SK-N-SH treated with all-trans-retinoic acid at 6 μM for 48 hours (cell line): ENCODE data around the gene MYO9B.
A peak's percentile ranks its signal among the peaks of the same experiment; 100 is the strongest.

ENCODE experiments used
- ATAC-seq: fragments of 200-7000 bp; cut with Tn5 transposase; 3 replicates; pipeline ENCODE4 v1.9.1; 2020; ENCODE audit warnings: mild to moderate bottlenecking, moderate library complexity
- ARNTL ChIP-seq: fragments of 450-650 bp; formaldehyde crosslinking; IDR thresholded peaks from 2 replicates; pipeline ENCODE4 v1.5.0; 2020; ENCODE audit warnings: low read depth, mild to moderate bottlenecking, moderate library complexity, borderline replicate concordance
- BACH2 ChIP-seq: fragments of 250-450 bp; sonication (Bioruptor Pico); IDR thresholded peaks from 2 replicates; pipeline ENCODE4 v1.9.0; 2021; ENCODE audit warnings: mild to moderate bottlenecking, borderline replicate concordance
- CREB5 ChIP-seq: fragments of 250-450 bp; sonication (Bioruptor Pico); IDR thresholded peaks from 2 replicates; pipeline ENCODE4 v1.5.1; 2020; ENCODE audit warnings: low read depth, mild to moderate bottlenecking, moderate library complexity
- CSRNP3 ChIP-seq: fragments of 250-450 bp; sonication (Bioruptor Pico); IDR thresholded peaks from 2 replicates; pipeline ENCODE4 v1.5.1; 2021; ENCODE audit warnings: mild to moderate bottlenecking, moderate library complexity
- ESRRG ChIP-seq: fragments of 250-450 bp; sonication (Bioruptor Pico); IDR thresholded peaks from 2 replicates; pipeline ENCODE4 v1.6.1; 2021; ENCODE audit warnings: mild to moderate bottlenecking
- GLIS3 ChIP-seq: fragments of 250-450 bp; sonication (Bioruptor Pico); IDR thresholded peaks from 2 replicates; pipeline ENCODE4 v1.5.0; 2020; ENCODE audit warnings: mild to moderate bottlenecking, moderate library complexity
- ISL1 ChIP-seq: fragments of 250-450 bp; sonication (Bioruptor Pico); IDR thresholded peaks from 2 replicates; pipeline ENCODE4 v2.1.2; 2022; ENCODE audit warnings: mild to moderate bottlenecking, moderate library complexity
- OSR1 ChIP-seq: fragments of 250-450 bp; sonication (Bioruptor Pico); IDR thresholded peaks from 2 replicates; pipeline ENCODE4 v1.8.0; 2022; ENCODE audit warnings: moderate library complexity, mild to moderate bottlenecking, inconsistent platforms
- PPARA ChIP-seq: fragments of 250-450 bp; sonication (Bioruptor Pico); IDR thresholded peaks from 2 replicates; pipeline ENCODE4 v1.5.0; 2020; ENCODE audit warnings: mild to moderate bottlenecking, borderline replicate concordance
- RARB ChIP-seq: fragments of 250-450 bp; sonication (Bioruptor Pico); IDR thresholded peaks from 2 replicates; pipeline ENCODE4 v1.8.0; 2021; ENCODE audit warnings: mild to moderate bottlenecking, moderate library complexity
- TCF4 ChIP-seq: fragments of 250-450 bp; sonication (Bioruptor Pico); IDR thresholded peaks from 2 replicates; pipeline ENCODE4 v1.8.0; 2021; ENCODE audit warnings: mild to moderate bottlenecking, moderate library complexity, borderline replicate concordance
- ZC3H10 ChIP-seq: fragments of 250-450 bp; sonication (Bioruptor Pico); IDR thresholded peaks from 2 replicates; pipeline ENCODE4 v1.5.1; 2021; ENCODE audit warnings: mild to moderate bottlenecking, moderate library complexity
- ZFP3 ChIP-seq: fragments of 250-450 bp; sonication (Bioruptor Pico); IDR thresholded peaks from 2 replicates; pipeline ENCODE4 v1.5.0; 2020; ENCODE audit warnings: mild to moderate bottlenecking, moderate library complexity
- ZNF565 ChIP-seq: fragments of 450-650 bp; formaldehyde crosslinking; conservative IDR thresholded peaks from 2 replicates; pipeline ENCODE4 v1.5.0; 2020; ENCODE audit warnings: low read depth, mild to moderate bottlenecking, moderate library complexity
- ZNF70 ChIP-seq: fragments of 450-650 bp; formaldehyde crosslinking; IDR thresholded peaks from 2 replicates; pipeline ENCODE4 v1.5.0; 2020; ENCODE audit warnings: mild to moderate bottlenecking, moderate library complexity
- ZNF8 ChIP-seq: fragments of 450-650 bp; formaldehyde crosslinking; IDR thresholded peaks from 2 replicates; pipeline ENCODE4 v1.5.0; 2020; ENCODE audit warnings: mild to moderate bottlenecking, moderate library complexity
- TF ChIP-seq, protein P1 (sequence below): fragments of 250-450 bp; sonication (Bioruptor Pico); IDR thresholded peaks from 2 replicates; pipeline ENCODE4 v1.8.0; 2020; ENCODE audit warnings: mild to moderate bottlenecking, moderate library complexity, borderline replicate concordance
- TF ChIP-seq, protein P2 (sequence below): fragments of 250-450 bp; sonication (Bioruptor Pico); IDR thresholded peaks from 2 replicates; pipeline ENCODE4 v1.5.0; 2020; ENCODE audit warnings: mild to moderate bottlenecking, moderate library complexity
- TF ChIP-seq, protein P3 (sequence below): fragments of 250-450 bp; sonication (Bioruptor Pico); IDR thresholded peaks from 2 replicates; pipeline ENCODE4 v1.8.0; 2021; ENCODE audit warnings: low read depth, mild to moderate bottlenecking, moderate library complexity, borderline replicate concordance

Gene MYO9B

GRCh38 chr19:17206736-17207581, 131.4 kb downstream of the MYO9B start:
- ATAC-seq: no peak

DNA sequence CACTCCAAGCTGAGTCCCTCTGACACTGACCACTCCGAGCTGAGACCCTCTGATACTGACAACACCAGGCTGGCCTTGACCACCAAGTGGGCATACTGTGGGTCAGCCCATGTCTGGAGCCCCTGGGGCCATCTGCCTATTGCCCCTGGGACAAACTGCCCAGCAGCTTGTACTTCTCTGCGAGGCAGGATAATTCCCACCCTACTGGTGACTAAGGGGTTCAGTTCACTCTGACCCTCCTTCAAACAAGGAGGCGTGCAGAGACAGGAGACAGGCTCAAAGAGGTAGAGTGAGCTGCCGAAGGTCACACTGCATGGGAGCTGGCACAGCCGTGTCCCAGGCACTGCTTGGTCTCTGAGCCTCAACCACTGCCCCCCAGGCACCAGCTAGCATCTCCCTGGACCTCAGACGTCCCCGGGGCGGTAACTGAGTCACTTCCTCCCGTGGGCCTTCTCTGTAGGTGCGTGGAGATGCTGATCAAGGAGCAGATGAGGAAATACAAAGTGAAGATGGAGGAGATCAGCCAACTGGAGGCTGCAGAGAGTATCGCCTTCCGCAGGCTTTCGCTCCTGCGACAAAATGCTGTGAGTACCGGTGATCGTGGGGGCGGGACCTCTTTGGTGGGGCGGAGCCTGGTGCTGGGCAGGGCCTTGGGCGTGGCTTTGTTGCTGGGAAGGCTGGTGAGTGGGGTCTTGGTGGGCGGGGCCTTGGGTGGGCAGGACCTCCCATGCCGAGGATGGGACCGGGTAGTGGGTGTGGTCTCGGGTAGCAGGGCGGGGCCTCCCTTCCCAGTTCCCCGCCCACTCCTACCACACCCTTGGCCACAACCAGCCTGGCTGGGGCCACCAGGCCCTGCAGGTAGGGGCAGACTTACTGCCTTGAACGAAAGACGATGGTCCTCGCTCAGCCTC, 133.8 kb downstream of the MYO9B start:
- TF ChIP-seq, protein P1, sequence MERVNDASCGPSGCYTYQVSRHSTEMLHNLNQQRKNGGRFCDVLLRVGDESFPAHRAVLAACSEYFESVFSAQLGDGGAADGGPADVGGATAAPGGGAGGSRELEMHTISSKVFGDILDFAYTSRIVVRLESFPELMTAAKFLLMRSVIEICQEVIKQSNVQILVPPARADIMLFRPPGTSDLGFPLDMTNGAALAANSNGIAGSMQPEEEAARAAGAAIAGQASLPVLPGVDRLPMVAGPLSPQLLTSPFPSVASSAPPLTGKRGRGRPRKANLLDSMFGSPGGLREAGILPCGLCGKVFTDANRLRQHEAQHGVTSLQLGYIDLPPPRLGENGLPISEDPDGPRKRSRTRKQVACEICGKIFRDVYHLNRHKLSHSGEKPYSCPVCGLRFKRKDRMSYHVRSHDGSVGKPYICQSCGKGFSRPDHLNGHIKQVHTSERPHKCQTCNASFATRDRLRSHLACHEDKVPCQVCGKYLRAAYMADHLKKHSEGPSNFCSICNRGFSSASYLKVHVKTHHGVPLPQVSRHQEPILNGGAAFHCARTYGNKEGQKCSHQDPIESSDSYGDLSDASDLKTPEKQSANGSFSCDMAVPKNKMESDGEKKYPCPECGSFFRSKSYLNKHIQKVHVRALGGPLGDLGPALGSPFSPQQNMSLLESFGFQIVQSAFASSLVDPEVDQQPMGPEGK (CRISPR knock-in tag): no peak
- no peak for TF ChIP-seq ZFP3 (CRISPR knock-in tag)
- TF ChIP-seq, protein P2, sequence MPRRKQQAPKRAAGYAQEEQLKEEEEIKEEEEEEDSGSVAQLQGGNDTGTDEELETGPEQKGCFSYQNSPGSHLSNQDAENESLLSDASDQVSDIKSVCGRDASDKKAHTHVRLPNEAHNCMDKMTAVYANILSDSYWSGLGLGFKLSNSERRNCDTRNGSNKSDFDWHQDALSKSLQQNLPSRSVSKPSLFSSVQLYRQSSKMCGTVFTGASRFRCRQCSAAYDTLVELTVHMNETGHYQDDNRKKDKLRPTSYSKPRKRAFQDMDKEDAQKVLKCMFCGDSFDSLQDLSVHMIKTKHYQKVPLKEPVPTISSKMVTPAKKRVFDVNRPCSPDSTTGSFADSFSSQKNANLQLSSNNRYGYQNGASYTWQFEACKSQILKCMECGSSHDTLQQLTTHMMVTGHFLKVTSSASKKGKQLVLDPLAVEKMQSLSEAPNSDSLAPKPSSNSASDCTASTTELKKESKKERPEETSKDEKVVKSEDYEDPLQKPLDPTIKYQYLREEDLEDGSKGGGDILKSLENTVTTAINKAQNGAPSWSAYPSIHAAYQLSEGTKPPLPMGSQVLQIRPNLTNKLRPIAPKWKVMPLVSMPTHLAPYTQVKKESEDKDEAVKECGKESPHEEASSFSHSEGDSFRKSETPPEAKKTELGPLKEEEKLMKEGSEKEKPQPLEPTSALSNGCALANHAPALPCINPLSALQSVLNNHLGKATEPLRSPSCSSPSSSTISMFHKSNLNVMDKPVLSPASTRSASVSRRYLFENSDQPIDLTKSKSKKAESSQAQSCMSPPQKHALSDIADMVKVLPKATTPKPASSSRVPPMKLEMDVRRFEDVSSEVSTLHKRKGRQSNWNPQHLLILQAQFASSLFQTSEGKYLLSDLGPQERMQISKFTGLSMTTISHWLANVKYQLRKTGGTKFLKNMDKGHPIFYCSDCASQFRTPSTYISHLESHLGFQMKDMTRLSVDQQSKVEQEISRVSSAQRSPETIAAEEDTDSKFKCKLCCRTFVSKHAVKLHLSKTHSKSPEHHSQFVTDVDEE: no peak
- no peak for TF ChIP-seq ISL1 (CRISPR knock-in tag)
- no peak for TF ChIP-seq CSRNP3 (CRISPR knock-in tag)
- no peak for TF ChIP-seq GLIS3 (CRISPR knock-in tag)
- TF ChIP-seq ESRRG: no peak
- TF ChIP-seq ZC3H10 (CRISPR knock-in tag): no peak
- TF ChIP-seq CREB5 (CRISPR knock-in tag): no peak
- TF ChIP-seq OSR1 (CRISPR knock-in tag): no peak
- no peak for TF ChIP-seq ZNF70 (CRISPR knock-in tag)
- no peak for TF ChIP-seq TCF4 (CRISPR knock-in tag)
- no peak for TF ChIP-seq RARB
- TF ChIP-seq PPARA (CRISPR knock-in tag): no peak
- TF ChIP-seq ZNF565 (CRISPR knock-in tag): no peak
- TF ChIP-seq, protein P3, sequence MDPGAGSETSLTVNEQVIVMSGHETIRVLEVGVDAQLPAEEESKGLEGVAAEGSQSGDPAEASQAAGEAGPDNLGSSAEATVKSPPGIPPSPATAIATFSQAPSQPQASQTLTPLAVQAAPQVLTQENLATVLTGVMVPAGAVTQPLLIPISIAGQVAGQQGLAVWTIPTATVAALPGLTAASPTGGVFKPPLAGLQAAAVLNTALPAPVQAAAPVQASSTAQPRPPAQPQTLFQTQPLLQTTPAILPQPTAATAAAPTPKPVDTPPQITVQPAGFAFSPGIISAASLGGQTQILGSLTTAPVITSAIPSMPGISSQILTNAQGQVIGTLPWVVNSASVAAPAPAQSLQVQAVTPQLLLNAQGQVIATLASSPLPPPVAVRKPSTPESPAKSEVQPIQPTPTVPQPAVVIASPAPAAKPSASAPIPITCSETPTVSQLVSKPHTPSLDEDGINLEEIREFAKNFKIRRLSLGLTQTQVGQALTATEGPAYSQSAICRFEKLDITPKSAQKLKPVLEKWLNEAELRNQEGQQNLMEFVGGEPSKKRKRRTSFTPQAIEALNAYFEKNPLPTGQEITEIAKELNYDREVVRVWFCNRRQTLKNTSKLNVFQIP (CRISPR knock-in tag): no peak
- no peak for TF ChIP-seq ZNF8 (CRISPR knock-in tag)
- no peak for TF ChIP-seq ARNTL (CRISPR knock-in tag)
- peak; percentile 53 for ATAC-seq

More at GRCh38 chr19:17206736-17207581, 131.4 kb downstream of the MYO9B start:
- TF ChIP-seq ZNF8 (CRISPR knock-in tag): no peak

GRCh38 chr19:17210296-17210695, 134.7 kb downstream of the MYO9B start:
- TF ChIP-seq PPARA (CRISPR knock-in tag) (no peak), ARNTL (CRISPR knock-in tag) (no peak), ISL1 (CRISPR knock-in tag) (no peak), ZFP3 (CRISPR knock-in tag) (no peak), BACH2 (CRISPR knock-in tag) (no peak)
- ATAC-seq: no peak
